ENCODE data around the gene CDC7.

CDC7 gene

GRCh38 chr1:91550961-91551360 lies 50.3 kb downstream of the CDC7 start:
- DNase-seq, result no peak

GRCh38 chr1:91552091-91552490 lies 51.4 kb downstream of the CDC7 start:
- DNase-seq, result no peak

GRCh38 chr1:91552596-91552995 lies 51.9 kb downstream of the CDC7 start:
- DNase-seq, result peak; percentile 39

GRCh38 chr1:91553177-91553591 lies 52.5 kb downstream of the CDC7 start:
- no peak for DNase-seq

GRCh38 chr1:91555074-91555730 lies 54.6 kb downstream of the CDC7 start:
- no peak for DNase-seq

- DNase-seq, result no peak
Observed at GRCh38 chr1:91555821-91556531, 55.3 kb downstream of the CDC7 start.

GRCh38 chr1:91556556-91556955 lies 55.9 kb downstream of the CDC7 start:
- DNase-seq, result no peak

- no peak for DNase-seq
Observed at GRCh38 chr1:91557039-91557690, 56.5 kb downstream of the CDC7 start.

GRCh38 chr1:91557826-91558225 lies 57.2 kb downstream of the CDC7 start:
- DNase-seq, result no peak

- no peak for DNase-seq
Observed at GRCh38 chr1:91559046-91559750, 58.5 kb downstream of the CDC7 start.

- DNase-seq, result no peak
Observed at GRCh38 chr1:91559838-91560565, 59.4 kb downstream of the CDC7 start.

- no peak for DNase-seq
Observed at GRCh38 chr1:91564888-91565701, 64.4 kb downstream of the CDC7 start.

GRCh38 chr1:91567583-91567982 lies 66.9 kb downstream of the CDC7 start:
- DNase-seq, result no peak

GRCh38 chr1:91568261-91568660 lies 67.6 kb downstream of the CDC7 start:
- no peak for DNase-seq

- peak; percentile 11 for DNase-seq
Observed at GRCh38 chr1:91569411-91570119, 68.9 kb downstream of the CDC7 start.

- DNase-seq, result no peak
Observed at GRCh38 chr1:91570120-91570448, 69.4 kb downstream of the CDC7 start.

- no peak for DNase-seq
Observed at GRCh38 chr1:91572044-91572443, 71.4 kb downstream of the CDC7 start.

All from NCI-H82 (cell line).